GM21717 (cell line): ENCODE results near the gene TBC1D26.
"Not testable (repeated sequence)": the region's sequence is repeated elsewhere in the genome, so short reads cannot be mapped to it uniquely, and the experiment has no call there.

Experiments used
- ATAC-seq: cut with Tn5 transposase; IDR thresholded peaks from one replicate; pipeline ENCODE4 v1.9.1; 2021; ENCODE audit warnings: mild to moderate bottlenecking, moderate library complexity; ENCODE audit not compliant: unreplicated experiment

The TBC1D26 gene

GRCh38 chr17:15731900-15732299, at the start of gene TBC1D26:
Gene TBC1D26 (plus strand): TSS chr17:15732283. CDS start chr17:15735349, 3,066 bp downstream.
- not testable (repeated sequence) for ATAC-seq

- ATAC-seq = not testable (repeated sequence)
Measured at GRCh38 chr17:15683135-15683534, 48.9 kb upstream of the TBC1D26 start.

- ATAC-seq = peak; percentile 95
Measured at GRCh38 chr17:15683824-15684478, 48.1 kb upstream of the TBC1D26 start, which contains the start of gene TRIM16. Gene TRIM16 (minus strand): TSS chr17:15684311. CDS start chr17:15651609, 32,702 bp downstream.

- ATAC-seq = not testable (repeated sequence)
Measured at GRCh38 chr17:15687494-15687893, 44.6 kb upstream of the TBC1D26 start.

GRCh38 chr17:15698967-15699366, 33.1 kb upstream of the TBC1D26 start:
- ATAC-seq = peak; percentile 5

GRCh38 chr17:15699413-15699924, 32.6 kb upstream of the TBC1D26 start, which contains the start of gene ZNF286A:
Gene ZNF286A (plus strand): TSS chr17:15699752. CDS start chr17:15700330, 578 bp downstream.
- ATAC-seq = peak; percentile 98

GRCh38 chr17:15699937-15700336, 32.1 kb upstream of the TBC1D26 start:
- ATAC-seq = peak; percentile 10

GRCh38 chr17:15704239-15704638, 27.8 kb upstream of the TBC1D26 start:
- ATAC-seq = not testable (repeated sequence)

- ATAC-seq = not testable (repeated sequence)
Measured at GRCh38 chr17:15704813-15705212, 27.3 kb upstream of the TBC1D26 start.

GRCh38 chr17:15708879-15709278, 23.2 kb upstream of the TBC1D26 start:
- not testable (repeated sequence) for ATAC-seq

- not testable (repeated sequence) for ATAC-seq
Measured at GRCh38 chr17:15716601-15717563, 15.2 kb upstream of the TBC1D26 start.

GRCh38 chr17:15730535-15730934, 1.5 kb upstream of the TBC1D26 start:
- not testable (repeated sequence) for ATAC-seq

GRCh38 chr17:15733174-15733789, 1.2 kb downstream of the TBC1D26 start:
- ATAC-seq = not testable (repeated sequence)

GRCh38 chr17:15736578-15736977, 4.5 kb downstream of the TBC1D26 start:
- not testable (repeated sequence) for ATAC-seq

GRCh38 chr17:15738066-15738465, 6.0 kb downstream of the TBC1D26 start:
- ATAC-seq = no peak

- not testable (repeated sequence) for ATAC-seq
Measured at GRCh38 chr17:15739259-15739658, 7.2 kb downstream of the TBC1D26 start.

GRCh38 chr17:15740041-15740440, 8.0 kb downstream of the TBC1D26 start:
- not testable (repeated sequence) for ATAC-seq

GRCh38 chr17:15740570-15741120, 8.6 kb downstream of the TBC1D26 start:
- ATAC-seq = no peak

GRCh38 chr17:15741624-15742023, 9.5 kb downstream of the TBC1D26 start:
- no peak for ATAC-seq

GRCh38 chr17:15742051-15742795, 10.1 kb downstream of the TBC1D26 start:
- ATAC-seq = no peak
